NT2/D1 (cell line): ENCODE data around the gene ROR2.

Source experiments
- SUZ12 ChIP-seq: IDR thresholded peaks from 2 replicates; pipeline ENCODE4 v1.6.1; 2011; ENCODE audit not compliant: insufficient read length, insufficient read depth; ENCODE audit errors: extremely low read depth
- YY1 ChIP-seq: IDR thresholded peaks from 2 replicates; pipeline ENCODE4 v1.6.1; 2011; ENCODE audit not compliant: insufficient read length, insufficient read depth
- ZNF274 ChIP-seq: IDR thresholded peaks from 2 replicates; pipeline ENCODE4 v1.6.1; 2011; ENCODE audit warnings: mild to moderate bottlenecking, low read depth, low read length

DNA sequence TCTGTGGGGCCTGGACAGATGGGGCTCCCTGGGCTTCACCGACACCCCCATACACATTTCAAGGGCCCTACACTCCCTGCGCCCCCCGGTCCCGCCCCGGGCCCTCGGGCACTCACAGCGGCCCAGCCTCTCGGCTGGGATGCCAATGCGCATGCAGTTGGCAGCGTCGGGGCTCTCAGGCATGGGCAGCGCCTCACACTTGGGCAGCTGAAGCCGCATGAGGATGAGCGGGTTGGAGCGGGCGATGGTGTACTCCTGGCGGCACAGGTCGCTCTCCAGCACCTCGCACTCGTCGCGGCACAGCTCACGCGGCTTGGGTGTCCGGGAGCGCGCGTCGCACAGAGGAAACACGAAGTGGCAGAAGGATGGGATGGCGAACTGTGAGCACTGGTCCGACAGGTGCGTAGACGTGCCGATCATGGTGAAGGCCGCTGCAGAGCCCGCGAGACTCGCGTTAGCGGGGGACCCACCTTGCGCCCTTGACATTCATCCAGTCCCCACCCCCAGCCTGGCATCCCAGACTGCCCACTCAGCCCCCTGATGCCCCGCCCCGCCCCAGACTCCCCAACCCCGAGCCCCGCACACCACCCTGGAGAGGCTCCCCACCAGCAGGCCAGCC, 216.9 kb downstream of the ROR2 start:
- TF ChIP-seq YY1 (no peak), SUZ12 (no peak), ZNF274 (no peak)
